GM18951 (cell line): Measurements from ENCODE around the gene CYCS.
"Not testable (repeated sequence)": the region's sequence is repeated elsewhere in the genome, so short reads cannot be mapped to it uniquely, and the experiment has no call there.

Source experiments
- POLR2A ChIP-seq: IDR thresholded peaks from 4 replicates; pipeline ENCODE4 v1.6.1; 2011; ENCODE audit warnings: mild to moderate bottlenecking; ENCODE audit not compliant: insufficient read length, insufficient read depth; ENCODE audit errors: extremely low read depth
- in situ Hi-C: fragments of 300-500 bp; cut with MboI; formaldehyde crosslinking; loops from one replicate; pipeline ENCODE4 v1.12.0; 2022; ENCODE audit warnings: low sequenced_read_pairs, mixed read lengths, inconsistent platforms; ENCODE audit not compliant: unreplicated experiment

Gene CYCS

GRCh38 chr7:25125137-25125946, at the start of gene CYCS:
Gene CYCS (minus strand): TSS chr7:25125260. CDS start chr7:25124119, 1,141 bp downstream.
- in situ Hi-C loops: no loop called here
- TF ChIP-seq POLR2A: peak; percentile 99

- TF ChIP-seq POLR2A: no peak
- in situ Hi-C loops: no loop called here
Observed at GRCh38 chr7:25173184-25173583, 48.1 kb upstream of the CYCS start.

- TF ChIP-seq POLR2A: no peak
- in situ Hi-C loops: no loop called here
Observed at GRCh38 chr7:25171516-25171915, 46.5 kb upstream of the CYCS start.

- no peak for TF ChIP-seq POLR2A
- in situ Hi-C loops: no loop called here
Observed at GRCh38 chr7:25171071-25171470, 46.0 kb upstream of the CYCS start.

GRCh38 chr7:25169683-25170082, 44.6 kb upstream of the CYCS start:
- in situ Hi-C loops: no loop called here
- TF ChIP-seq POLR2A: no peak

GRCh38 chr7:25168145-25168544, 43.1 kb upstream of the CYCS start:
- TF ChIP-seq POLR2A: no peak
- in situ Hi-C loops: no loop called here

GRCh38 chr7:25167262-25167843, 42.3 kb upstream of the CYCS start:
- TF ChIP-seq POLR2A: no peak
- in situ Hi-C loops: no loop called here

GRCh38 chr7:25159983-25160596, 35.0 kb upstream of the CYCS start:
- in situ Hi-C loops: not testable (repeated sequence)

GRCh38 chr7:25158966-25159365, 33.9 kb upstream of the CYCS start:
- no peak for TF ChIP-seq POLR2A
- in situ Hi-C loops: no loop called here

GRCh38 chr7:25151773-25152172, 26.7 kb upstream of the CYCS start:
- no peak for TF ChIP-seq POLR2A
- in situ Hi-C loops: no loop called here

GRCh38 chr7:25149836-25150235, 24.8 kb upstream of the CYCS start:
- in situ Hi-C loops: no loop called here
- no peak for TF ChIP-seq POLR2A

- no peak for TF ChIP-seq POLR2A
- in situ Hi-C loops: no loop called here
Observed at GRCh38 chr7:25148772-25149575, 23.9 kb upstream of the CYCS start.

- TF ChIP-seq POLR2A: no peak
- in situ Hi-C loops: no loop called here
Observed at GRCh38 chr7:25143763-25144162, 18.7 kb upstream of the CYCS start.
